ENCODE measurements around the gene TSPO2.

The TSPO2 gene

GRCh38 chr6:41072836-41073202 is 30.6 kb downstream of the TSPO2 start, which contains the start of gene NFYA:
Gene NFYA (plus strand): TSS chr6:41072974. CDS start chr6:41079090, 6,116 bp downstream.
- H3K36me3 ChIP-seq (ENCODE audit: control insufficient read depth, low read depth, low read length), result peaks cover under 1% of the 10 kb centered on the region
- peak within 1 kb of the TSS; percentile 95 for H3K9ac ChIP-seq (ENCODE audit: low read length)
- peak within 1 kb of the TSS; percentile 74 for H3K4me3 ChIP-seq (ENCODE audit: low read length)
- H3K9me3 ChIP-seq (ENCODE audit: control insufficient read depth, low read depth, low read length), result no peaks in the 10 kb centered on the region
- peak within 1 kb of the TSS; percentile 98 for H3K27ac ChIP-seq (ENCODE audit: low read length)
- no peaks in the 10 kb centered on the region for H3K27me3 ChIP-seq (ENCODE audit: control insufficient read depth, insufficient read depth, low read length)
- peaks cover 26% of the 10 kb centered on the region for H3K4me1 ChIP-seq (ENCODE audit: control insufficient read depth, low read depth, low read length)

GRCh38 chr6:41073203-41073967 is 31.1 kb downstream of the TSPO2 start:
- peak overlapping the region; percentile 95 for H3K9ac ChIP-seq (ENCODE audit: low read length)
- H3K36me3 ChIP-seq (ENCODE audit: control insufficient read depth, low read depth, low read length), result no peaks in the 10 kb centered on the region
- H3K9me3 ChIP-seq (ENCODE audit: control insufficient read depth, low read depth, low read length), result no peaks in the 10 kb centered on the region
- peak overlapping the region; percentile 90 for H3K27ac ChIP-seq (ENCODE audit: low read length)
- peaks cover 26% of the 10 kb centered on the region for H3K4me1 ChIP-seq (ENCODE audit: control insufficient read depth, low read depth, low read length)
- H3K4me3 ChIP-seq (ENCODE audit: low read length), result peak overlapping the region; percentile 74
- H3K27me3 ChIP-seq (ENCODE audit: control insufficient read depth, insufficient read depth, low read length), result no peaks in the 10 kb centered on the region

- H3K27ac ChIP-seq (ENCODE audit: low read length), result peak overlapping the region; percentile 7
- H3K36me3 ChIP-seq (ENCODE audit: control insufficient read depth, low read depth, low read length), result peaks cover 6% of the 10 kb centered on the region
- peak overlapping the region; percentile 95 for H3K9ac ChIP-seq (ENCODE audit: low read length)
- no peaks in the 10 kb centered on the region for H3K9me3 ChIP-seq (ENCODE audit: control insufficient read depth, low read depth, low read length)
- peaks cover 26% of the 10 kb centered on the region for H3K4me1 ChIP-seq (ENCODE audit: control insufficient read depth, low read depth, low read length)
- peak overlapping the region; percentile 74 for H3K4me3 ChIP-seq (ENCODE audit: low read length)
- H3K27me3 ChIP-seq (ENCODE audit: control insufficient read depth, insufficient read depth, low read length), result no peaks in the 10 kb centered on the region
Observed at GRCh38 chr6:41073968-41074691, 31.9 kb downstream of the TSPO2 start.

- H3K27ac ChIP-seq (ENCODE audit: low read length), result no peak overlapping the region
- H3K9ac ChIP-seq (ENCODE audit: low read length), result peak overlapping the region; percentile 95
- no peaks in the 10 kb centered on the region for H3K27me3 ChIP-seq (ENCODE audit: control insufficient read depth, insufficient read depth, low read length)
- peaks cover 14% of the 10 kb centered on the region for H3K36me3 ChIP-seq (ENCODE audit: control insufficient read depth, low read depth, low read length)
- peaks cover 26% of the 10 kb centered on the region for H3K4me1 ChIP-seq (ENCODE audit: control insufficient read depth, low read depth, low read length)
- no peaks in the 10 kb centered on the region for H3K9me3 ChIP-seq (ENCODE audit: control insufficient read depth, low read depth, low read length)
- peak overlapping the region; percentile 74 for H3K4me3 ChIP-seq (ENCODE audit: low read length)
Observed at GRCh38 chr6:41074692-41075436, 32.6 kb downstream of the TSPO2 start.

- Histone ChIP-seq H3K9me3 (ENCODE audit: control insufficient read depth, low read depth, low read length) (no peaks in the 10 kb centered on the region), H3K36me3 (ENCODE audit: control insufficient read depth, low read depth, low read length) (peaks cover 25% of the 10 kb centered on the region), H3K4me1 (ENCODE audit: control insufficient read depth, low read depth, low read length) (peaks cover 20% of the 10 kb centered on the region), H3K4me3 (ENCODE audit: low read length) (no peak overlapping the region), H3K27ac (ENCODE audit: low read length) (no peak overlapping the region), H3K27me3 (ENCODE audit: control insufficient read depth, insufficient read depth, low read length) (no peaks in the 10 kb centered on the region), H3K9ac (ENCODE audit: low read length) (no peak overlapping the region)
Observed at GRCh38 chr6:41075651-41076626, 33.7 kb downstream of the TSPO2 start.

GRCh38 chr6:41077536-41077935 is 35.3 kb downstream of the TSPO2 start:
- no peaks in the 10 kb centered on the region for H3K27me3 ChIP-seq (ENCODE audit: control insufficient read depth, insufficient read depth, low read length)
- no peak overlapping the region for H3K4me3 ChIP-seq (ENCODE audit: low read length)
- H3K36me3 ChIP-seq (ENCODE audit: control insufficient read depth, low read depth, low read length), result peaks cover 36% of the 10 kb centered on the region
- H3K9me3 ChIP-seq (ENCODE audit: control insufficient read depth, low read depth, low read length), result no peaks in the 10 kb centered on the region
- H3K27ac ChIP-seq (ENCODE audit: low read length), result no peak overlapping the region
- H3K4me1 ChIP-seq (ENCODE audit: control insufficient read depth, low read depth, low read length), result peaks cover 18% of the 10 kb centered on the region
- H3K9ac ChIP-seq (ENCODE audit: low read length), result no peak overlapping the region

- Histone ChIP-seq H3K9ac (ENCODE audit: low read length) (no peak overlapping the region), H3K4me3 (ENCODE audit: low read length) (no peak overlapping the region), H3K4me1 (ENCODE audit: control insufficient read depth, low read depth, low read length) (peaks cover 18% of the 10 kb centered on the region), H3K27me3 (ENCODE audit: control insufficient read depth, insufficient read depth, low read length) (no peaks in the 10 kb centered on the region), H3K9me3 (ENCODE audit: control insufficient read depth, low read depth, low read length) (no peaks in the 10 kb centered on the region), H3K36me3 (ENCODE audit: control insufficient read depth, low read depth, low read length) (peaks cover 42% of the 10 kb centered on the region), H3K27ac (ENCODE audit: low read length) (no peak overlapping the region)
Observed at GRCh38 chr6:41078101-41078500, 35.8 kb downstream of the TSPO2 start.

GRCh38 chr6:41079080-41079479 is 36.8 kb downstream of the TSPO2 start:
- no peaks in the 10 kb centered on the region for H3K27me3 ChIP-seq (ENCODE audit: control insufficient read depth, insufficient read depth, low read length)
- peaks cover 18% of the 10 kb centered on the region for H3K4me1 ChIP-seq (ENCODE audit: control insufficient read depth, low read depth, low read length)
- H3K27ac ChIP-seq (ENCODE audit: low read length), result no peak overlapping the region
- no peak overlapping the region for H3K9ac ChIP-seq (ENCODE audit: low read length)
- H3K36me3 ChIP-seq (ENCODE audit: control insufficient read depth, low read depth, low read length), result peaks cover 52% of the 10 kb centered on the region
- H3K9me3 ChIP-seq (ENCODE audit: control insufficient read depth, low read depth, low read length), result no peaks in the 10 kb centered on the region
- no peak overlapping the region for H3K4me3 ChIP-seq (ENCODE audit: low read length)

- H3K36me3 ChIP-seq (ENCODE audit: control insufficient read depth, low read depth, low read length), result peaks cover 67% of the 10 kb centered on the region
- no peak overlapping the region for H3K27ac ChIP-seq (ENCODE audit: low read length)
- no peak overlapping the region for H3K4me3 ChIP-seq (ENCODE audit: low read length)
- peaks cover 11% of the 10 kb centered on the region for H3K4me1 ChIP-seq (ENCODE audit: control insufficient read depth, low read depth, low read length)
- no peaks in the 10 kb centered on the region for H3K9me3 ChIP-seq (ENCODE audit: control insufficient read depth, low read depth, low read length)
- no peaks in the 10 kb centered on the region for H3K27me3 ChIP-seq (ENCODE audit: control insufficient read depth, insufficient read depth, low read length)
- no peak overlapping the region for H3K9ac ChIP-seq (ENCODE audit: low read length)
Observed at GRCh38 chr6:41080621-41081020, 38.4 kb downstream of the TSPO2 start.

- Histone ChIP-seq H3K36me3 (ENCODE audit: control insufficient read depth, low read depth, low read length) (peaks cover 91% of the 10 kb centered on the region), H3K4me1 (ENCODE audit: control insufficient read depth, low read depth, low read length) (no peaks in the 10 kb centered on the region), H3K9ac (ENCODE audit: low read length) (no peak overlapping the region)
Observed at GRCh38 chr6:41083072-41083471, 40.8 kb downstream of the TSPO2 start.

More at GRCh38 chr6:41083072-41083471, 40.8 kb downstream of the TSPO2 start:
- Histone ChIP-seq H3K9me3 (ENCODE audit: control insufficient read depth, low read depth, low read length) (no peaks in the 10 kb centered on the region), H3K4me3 (ENCODE audit: low read length) (no peak overlapping the region), H3K27me3 (ENCODE audit: control insufficient read depth, insufficient read depth, low read length) (no peaks in the 10 kb centered on the region), H3K27ac (ENCODE audit: low read length) (no peak overlapping the region)
